ENCODE measurements around the gene SULT2A1.
"Not testable (repeated sequence)": the region's sequence is repeated elsewhere in the genome, so short reads cannot be mapped to it uniquely, and the experiment has no call there.

Gene SULT2A1

DNA sequence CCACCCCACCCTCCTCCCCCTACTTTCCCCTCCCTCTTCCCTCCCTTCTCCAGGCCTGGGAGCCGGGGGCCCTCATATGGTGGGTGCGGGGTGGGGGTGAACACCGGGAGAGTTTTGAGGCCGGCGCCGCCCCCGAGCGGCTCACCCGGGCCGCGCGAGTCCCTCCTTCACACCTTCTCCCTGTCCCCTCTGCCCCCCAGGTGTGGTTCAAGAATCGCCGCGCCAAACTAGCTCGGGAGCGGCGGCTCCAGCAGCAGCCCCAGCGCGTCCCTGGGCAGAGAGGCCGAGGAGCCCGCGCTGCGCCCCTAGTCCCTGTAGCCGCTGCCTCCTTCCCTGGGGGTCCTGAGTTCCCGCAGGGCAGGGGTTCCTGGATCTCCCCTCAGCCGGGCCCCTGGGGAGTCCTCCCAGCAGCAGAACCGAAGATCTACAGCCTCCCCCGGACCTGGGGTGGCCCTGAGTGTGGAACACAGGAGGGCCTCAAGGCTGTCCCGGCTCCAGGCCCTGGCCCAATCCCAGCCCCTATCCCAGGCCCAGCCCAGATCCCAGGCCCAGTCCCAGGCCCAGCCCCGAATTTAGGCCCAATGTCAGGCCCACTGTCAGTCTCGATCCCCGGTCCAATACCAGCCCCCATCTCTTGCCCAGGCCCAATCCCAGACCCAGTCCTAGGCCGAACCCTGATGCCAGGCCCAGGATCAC lies 25.4 kb downstream of the SULT2A1 start:
- no peak for DNase-seq (ENCODE audit: low spot score)

DNA sequence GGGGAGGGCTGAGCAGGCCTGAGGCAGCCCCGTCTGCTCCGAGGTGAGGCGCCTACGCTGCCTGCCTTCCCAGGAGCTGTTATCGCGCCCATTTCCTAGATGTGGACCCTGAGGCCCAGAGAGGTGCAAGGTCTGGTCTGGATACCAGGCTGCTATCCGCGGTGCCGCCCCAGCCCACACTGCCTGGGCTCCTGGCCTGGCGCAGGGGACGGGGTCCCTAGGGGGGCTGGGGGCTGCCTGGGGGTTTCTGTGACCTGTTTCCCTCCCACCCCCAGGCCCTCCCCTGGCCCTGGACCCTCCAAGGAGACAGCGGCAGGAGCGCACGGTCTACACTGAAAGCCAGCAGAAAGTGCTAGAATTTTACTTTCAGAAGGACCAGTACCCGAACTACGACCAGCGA lies 26.3 kb downstream of the SULT2A1 start:
- DNase-seq (ENCODE audit: low spot score) = not testable (repeated sequence)

DNA sequence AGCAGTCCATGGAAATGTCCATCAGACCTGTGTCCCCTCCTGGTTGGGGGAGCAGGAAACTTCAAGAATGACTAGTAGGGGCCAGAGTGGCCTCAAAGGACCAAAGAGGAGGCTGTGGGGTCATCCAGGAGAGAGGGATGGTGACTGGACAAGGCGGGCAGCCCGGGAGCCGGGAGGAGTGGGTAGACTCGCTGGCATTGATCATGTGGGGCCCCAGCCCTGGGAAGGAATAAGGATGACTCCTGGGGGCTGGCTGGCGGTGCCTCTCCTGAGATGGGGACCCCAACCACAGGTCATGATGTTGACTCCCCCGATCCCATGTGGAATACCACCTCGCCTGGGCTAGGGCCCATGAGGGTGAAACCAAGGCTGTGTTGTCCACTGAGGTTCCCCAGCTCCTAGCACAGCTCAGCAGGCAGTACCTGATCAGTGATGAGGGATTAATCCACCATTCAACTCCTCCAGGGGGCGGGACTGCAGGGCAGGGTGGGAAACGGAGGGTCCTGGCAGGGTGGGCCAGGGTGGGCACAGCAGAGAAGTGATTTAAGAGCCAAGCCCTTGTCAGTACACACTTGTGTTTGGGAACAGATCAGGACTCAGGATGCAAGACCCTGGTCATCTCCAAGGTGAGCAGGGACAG lies 27.3 kb downstream of the SULT2A1 start, which contains the start of gene TPRX2:
TPRX2 (plus strand) TSS at position 590 of the 640 bp plus-strand sequence; CDS start at position 602, 12 bp downstream.
- DNase-seq (ENCODE audit: low spot score) = not testable (repeated sequence)

DNA sequence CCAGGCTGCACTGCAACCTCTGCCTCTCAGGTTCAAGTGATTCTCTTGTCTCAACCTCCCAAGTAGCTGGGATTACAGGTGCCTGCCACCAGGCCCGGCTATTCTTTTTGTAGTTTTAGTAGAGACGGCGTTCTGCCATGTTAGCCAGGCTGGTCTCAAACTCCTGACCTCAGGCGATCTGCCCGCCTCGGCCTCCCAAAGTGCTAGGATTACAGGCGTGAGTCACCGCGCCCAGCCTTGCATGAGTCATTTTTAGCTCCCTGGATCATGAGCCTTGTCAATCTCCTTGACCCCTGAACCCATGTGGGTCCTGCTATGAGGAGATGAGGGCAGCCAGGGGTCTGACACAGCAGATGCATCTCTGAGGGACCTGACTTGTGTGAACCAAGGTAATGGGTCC lies 27.9 kb downstream of the SULT2A1 start:
- not testable (repeated sequence) for DNase-seq (ENCODE audit: low spot score)

DNA sequence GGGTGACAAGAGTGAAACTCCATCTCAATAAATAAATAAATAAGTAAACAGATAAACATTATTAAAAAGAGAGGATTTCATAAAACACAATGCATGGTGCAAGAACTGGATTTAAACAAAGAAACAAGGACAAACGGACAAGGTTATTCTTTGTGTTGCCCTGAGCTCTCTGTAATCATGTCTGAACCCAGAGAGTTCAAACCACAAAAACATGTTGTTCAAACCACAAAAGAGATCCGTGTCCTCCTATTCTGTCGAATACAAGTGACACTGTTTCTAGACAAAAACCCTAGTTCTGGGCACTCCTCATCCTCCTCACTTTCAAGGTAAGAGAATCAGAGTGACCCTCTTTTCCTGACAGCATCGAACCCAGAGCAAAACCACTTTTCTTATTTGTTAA lies 31.7 kb downstream of the SULT2A1 start:
- DNase-seq (ENCODE audit: low spot score) = no peak

- DNase-seq (ENCODE audit: low spot score) = no peak
Observed at GRCh38 chr19:47853003-47853402, 33.1 kb downstream of the SULT2A1 start.

DNA sequence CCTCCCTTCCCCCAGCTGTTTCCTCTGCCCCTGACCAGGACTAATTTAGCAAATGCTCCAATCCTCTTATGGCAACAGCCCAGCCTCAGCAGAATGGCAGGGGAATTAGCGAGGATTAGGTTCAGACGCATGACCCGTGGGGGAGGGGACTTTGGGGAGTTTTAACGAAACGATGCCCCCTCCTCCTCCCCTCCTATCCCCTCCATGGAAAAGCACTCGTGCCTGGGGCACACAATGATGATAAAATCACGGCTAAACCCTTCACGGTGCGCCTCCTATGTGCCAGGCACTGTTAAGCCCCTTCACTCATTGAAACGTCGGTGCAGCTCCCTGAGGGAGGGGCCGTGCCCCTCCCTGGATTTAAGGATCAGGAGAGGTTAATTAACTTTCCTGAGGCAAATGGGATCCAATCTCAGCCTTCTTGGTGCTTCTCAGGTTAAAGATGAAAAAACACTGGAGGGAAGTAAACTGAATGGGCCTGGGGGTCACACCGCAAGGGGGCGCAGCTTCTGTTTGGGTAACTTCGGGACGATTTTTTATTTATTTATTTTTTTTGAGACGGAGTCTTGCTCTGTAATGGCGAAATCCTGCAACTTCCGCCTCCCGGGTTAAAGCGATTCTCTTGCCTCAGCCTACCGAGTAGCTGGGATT lies 37.2 kb downstream of the SULT2A1 start:
- DNase-seq (ENCODE audit: low spot score) = peak; percentile 14

GRCh38 chr19:47848425-47848822 lies 37.7 kb downstream of the SULT2A1 start:
- DNase-seq (ENCODE audit: low spot score) = no peak

GRCh38 chr19:47842941-47843340 lies 43.2 kb downstream of the SULT2A1 start:
- no peak for DNase-seq (ENCODE audit: low spot score)

GRCh38 chr19:47839913-47840312 lies 46.2 kb downstream of the SULT2A1 start:
- no peak for DNase-seq (ENCODE audit: low spot score)

- DNase-seq (ENCODE audit: low spot score) = no peak
Observed at GRCh38 chr19:47839411-47839810, 46.7 kb downstream of the SULT2A1 start.

DNA sequence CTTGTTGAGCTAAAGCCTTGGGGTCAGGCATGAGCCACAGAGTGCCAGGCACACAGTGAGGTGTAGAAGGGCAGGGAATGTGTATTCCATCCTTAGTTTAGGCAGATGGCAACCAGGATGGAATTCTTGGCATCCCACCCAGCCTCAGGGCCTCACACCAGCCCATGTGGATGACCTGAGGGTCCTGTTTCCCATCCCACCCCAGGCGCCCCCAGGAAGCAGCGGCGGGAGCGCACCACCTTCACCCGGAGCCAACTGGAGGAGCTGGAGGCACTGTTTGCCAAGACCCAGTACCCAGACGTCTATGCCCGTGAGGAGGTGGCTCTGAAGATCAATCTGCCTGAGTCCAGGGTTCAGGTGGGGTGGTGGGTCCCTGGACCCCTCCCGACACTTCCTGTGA lies 50.1 kb downstream of the SULT2A1 start:
- DNase-seq (ENCODE audit: low spot score) = no peak

GRCh38 chr19:47832723-47833122 lies 53.4 kb downstream of the SULT2A1 start:
- no peak for DNase-seq (ENCODE audit: low spot score)

GRCh38 chr19:47826800-47827199 lies 59.3 kb downstream of the SULT2A1 start:
- no peak for DNase-seq (ENCODE audit: low spot score)

- no peak for DNase-seq (ENCODE audit: low spot score)
Observed at GRCh38 chr19:47824396-47824795, 61.7 kb downstream of the SULT2A1 start.

- no peak for DNase-seq (ENCODE audit: low spot score)
Observed at GRCh38 chr19:47821460-47822020, 64.6 kb downstream of the SULT2A1 start, which contains the start of gene CRX. Gene CRX, plus strand, starts transcription at chr19:47821937. Its CDS starts 12,507 bp downstream, at chr19:47834444.

Measured in CD4-positive, alpha-beta T cell treated with Interleukin-15 for 4 hours (primary cell).